ACC112 (cell line): ENCODE results near the gene DESI2.
A peak's percentile ranks its signal among the peaks of the same experiment; 100 is the strongest.
"Not testable (repeated sequence)": the region's sequence is repeated elsewhere in the genome, so short reads cannot be mapped to it uniquely, and the experiment has no call there.

ENCODE experiments used
- H2AFZ ChIP-seq: fragments of 200-600 bp; sonication (generic); one replicate; pipeline ENCODE4 v1.6.0; 2017; ENCODE audit warnings: antibody characterized with exemption, low read length; ENCODE audit not compliant: unreplicated experiment
- H3K27ac ChIP-seq: fragments of 200-600 bp; sonication (generic); 2 replicates; pipeline ENCODE4 v1.5.1; 2014; ENCODE audit warnings: low read depth, mild to moderate bottlenecking, antibody characterized with exemption, low read length, moderate library complexity
- H3K27me3 ChIP-seq: fragments of 200-600 bp; sonication (generic); 2 replicates; pipeline ENCODE4 v1.6.1; 2014; ENCODE audit warnings: mild to moderate bottlenecking, antibody characterized with exemption, low read length, moderate library complexity, mixed read lengths; ENCODE audit not compliant: insufficient read depth
- H3K36me3 ChIP-seq: fragments of 200-600 bp; sonication (generic); 2 replicates; pipeline ENCODE4 v1.6.1; 2016; ENCODE audit warnings: mild to moderate bottlenecking, antibody characterized with exemption, low read length, moderate library complexity, mixed read lengths; ENCODE audit not compliant: insufficient read depth
- H3K4me1 ChIP-seq: fragments of 200-600 bp; sonication (generic); one replicate; pipeline ENCODE4 v1.6.1; 2016; ENCODE audit warnings: low read length, mixed read lengths; ENCODE audit not compliant: insufficient read depth, unreplicated experiment, control insufficient read depth
- H3K4me3 ChIP-seq: fragments of 200-600 bp; sonication (generic); 2 replicates; pipeline ENCODE4 v1.5.1; 2014; ENCODE audit warnings: mild to moderate bottlenecking, low read depth, low read length
- H3K79me2 ChIP-seq: fragments of 200-600 bp; sonication (generic); one replicate; pipeline ENCODE4 v1.6.0; 2016; ENCODE audit warnings: low read length; ENCODE audit not compliant: control insufficient read depth, unreplicated experiment, insufficient read depth

DESI2 gene

DNA sequence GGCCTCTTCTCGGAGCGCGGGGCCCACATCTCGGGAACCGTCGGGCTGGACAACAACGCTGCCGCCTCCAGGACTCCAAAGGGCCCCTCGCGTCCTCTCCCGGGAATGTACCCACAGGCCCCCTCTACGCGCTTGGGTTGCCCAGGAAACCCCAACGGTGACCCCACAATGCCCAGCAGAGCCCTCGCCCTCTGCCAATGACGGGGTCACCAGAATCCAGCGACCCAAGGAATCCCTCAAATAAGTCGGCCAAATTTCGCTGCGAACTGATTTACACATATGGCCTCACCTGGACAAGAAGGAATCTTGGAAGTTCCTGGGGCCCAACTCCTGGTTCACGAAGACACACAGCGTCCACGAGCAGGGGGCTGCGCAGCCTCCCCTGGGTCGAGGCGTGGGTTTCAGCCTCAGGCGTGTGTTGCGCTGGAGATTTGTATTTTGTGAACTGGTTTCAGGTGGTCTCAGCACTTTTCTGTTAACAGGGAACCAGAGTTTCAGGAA is 78.1 kb downstream of the DESI2 start:
- H3K79me2 ChIP-seq, result no peaks in the 10 kb centered on the region
- H2AFZ ChIP-seq, result peak overlapping the region; percentile 93
- H3K4me1 ChIP-seq, result peaks cover 6% of the 10 kb centered on the region
- H3K36me3 ChIP-seq, result no peaks in the 10 kb centered on the region
- peak overlapping the region; percentile 86 for H3K4me3 ChIP-seq
- no peak overlapping the region for H3K27ac ChIP-seq
- no peaks in the 10 kb centered on the region for H3K27me3 ChIP-seq

GRCh38 chr1:244731651-244732050 is 78.7 kb downstream of the DESI2 start:
- Histone ChIP-seq H3K27ac (no peak overlapping the region), H2AFZ (no peak overlapping the region), H3K4me3 (no peak overlapping the region), H3K36me3 (no peaks in the 10 kb centered on the region), H3K4me1 (peaks cover 7% of the 10 kb centered on the region), H3K27me3 (no peaks in the 10 kb centered on the region), H3K79me2 (no peaks in the 10 kb centered on the region)

DNA sequence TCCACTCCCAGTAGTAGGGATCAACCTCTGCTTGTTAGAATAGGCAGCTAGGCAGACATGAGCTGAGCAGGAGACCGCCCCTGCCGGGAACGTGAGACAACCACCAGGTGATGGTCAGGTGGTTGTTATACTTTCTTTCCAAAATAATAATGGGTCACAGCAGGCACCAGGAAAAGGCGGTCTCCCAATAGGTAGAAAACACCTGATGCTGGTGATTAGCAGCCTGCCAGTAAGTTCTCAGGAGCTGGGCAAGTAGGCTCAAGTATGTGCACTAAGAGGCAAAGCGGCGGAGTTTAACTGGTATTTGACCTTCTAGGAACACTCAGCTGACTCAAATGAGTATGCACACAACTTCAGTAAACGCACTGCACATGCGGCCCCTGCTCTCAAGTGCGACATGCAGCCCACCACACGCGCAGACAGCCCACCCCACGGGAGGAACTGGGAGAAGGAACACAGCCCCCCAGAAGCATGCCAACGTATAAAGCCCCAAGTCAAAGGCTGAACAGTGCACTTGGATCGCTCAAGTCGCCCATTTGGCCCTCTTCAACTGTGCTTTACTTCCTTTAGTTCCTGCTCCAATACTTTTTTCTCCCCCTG is 80.0 kb downstream of the DESI2 start:
- Histone ChIP-seq H2AFZ (no peak overlapping the region), H3K79me2 (no peaks in the 10 kb centered on the region), H3K4me3 (no peak overlapping the region), H3K27me3 (no peaks in the 10 kb centered on the region), H3K4me1 (peaks cover 7% of the 10 kb centered on the region), H3K27ac (no peak overlapping the region), H3K36me3 (no peaks in the 10 kb centered on the region)

DNA sequence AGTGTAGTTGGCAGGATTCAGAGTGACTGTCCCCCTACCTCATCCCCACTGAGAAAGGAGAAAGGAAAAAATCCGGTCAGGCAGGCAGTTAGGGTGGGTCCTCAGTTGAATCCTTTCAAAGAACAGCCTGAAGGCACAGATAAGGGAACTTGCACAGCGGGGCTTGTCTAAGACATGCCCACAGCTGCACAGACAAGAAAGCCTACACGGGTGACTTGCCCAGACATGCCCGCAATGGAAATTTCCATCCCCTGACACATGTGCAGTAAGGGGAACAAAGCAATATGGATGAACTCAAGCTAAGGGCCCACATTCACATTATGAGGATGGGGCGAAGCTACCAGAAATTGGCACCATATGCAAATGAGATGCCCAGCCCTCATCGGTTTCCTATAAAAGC is 82.5 kb downstream of the DESI2 start:
- H3K79me2 ChIP-seq, result no peaks in the 10 kb centered on the region
- no peak overlapping the region; the same call in 1 of the 2 replicates for H3K27ac ChIP-seq
- H3K4me1 ChIP-seq, result peaks cover 3% of the 10 kb centered on the region
- no peaks in the 10 kb centered on the region for H3K27me3 ChIP-seq
- peak overlapping the region; percentile 50 for H2AFZ ChIP-seq
- H3K36me3 ChIP-seq, result no peaks in the 10 kb centered on the region
- H3K4me3 ChIP-seq, result no peak overlapping the region

GRCh38 chr1:244735876-244736561 is 83.1 kb downstream of the DESI2 start:
- no peaks in the 10 kb centered on the region for H3K79me2 ChIP-seq
- no peaks in the 10 kb centered on the region for H3K27me3 ChIP-seq
- peak overlapping the region; percentile 4 for H3K27ac ChIP-seq
- peaks cover 3% of the 10 kb centered on the region for H3K4me1 ChIP-seq
- no peak overlapping the region for H3K4me3 ChIP-seq
- H3K36me3 ChIP-seq, result no peaks in the 10 kb centered on the region
- H2AFZ ChIP-seq, result peak overlapping the region; percentile 50

DNA sequence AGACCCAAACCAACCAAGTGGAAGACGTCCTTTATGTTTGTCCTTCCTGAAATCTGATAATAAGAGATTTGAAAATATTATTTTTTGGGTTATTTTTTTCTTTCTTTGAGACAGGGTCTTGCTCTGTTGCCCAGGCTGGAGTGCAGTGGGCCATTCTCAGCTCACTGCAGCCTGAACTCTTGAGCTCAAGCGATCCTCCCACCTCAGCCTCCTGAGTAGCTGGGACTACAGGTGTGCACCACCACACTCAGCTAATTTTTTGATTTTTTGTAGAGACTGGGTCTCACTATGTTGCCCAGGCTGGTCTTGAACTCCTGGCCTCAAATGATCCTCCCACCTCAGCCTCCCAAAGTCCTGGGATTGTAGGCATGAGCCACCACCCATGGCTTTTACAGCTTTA is 86.2 kb downstream of the DESI2 start:
- not testable (repeated sequence) for H3K4me1 ChIP-seq, H3K27me3 ChIP-seq, H3K79me2 ChIP-seq, H3K36me3 ChIP-seq, H2AFZ ChIP-seq, H3K4me3 ChIP-seq, H3K27ac ChIP-seq

GRCh38 chr1:244740027-244740617 is 87.2 kb downstream of the DESI2 start:
- H3K36me3 ChIP-seq, H3K4me1 ChIP-seq, H3K27me3 ChIP-seq, H3K4me3 ChIP-seq, H3K27ac ChIP-seq, H2AFZ ChIP-seq, H3K79me2 ChIP-seq: not testable (repeated sequence)

DNA sequence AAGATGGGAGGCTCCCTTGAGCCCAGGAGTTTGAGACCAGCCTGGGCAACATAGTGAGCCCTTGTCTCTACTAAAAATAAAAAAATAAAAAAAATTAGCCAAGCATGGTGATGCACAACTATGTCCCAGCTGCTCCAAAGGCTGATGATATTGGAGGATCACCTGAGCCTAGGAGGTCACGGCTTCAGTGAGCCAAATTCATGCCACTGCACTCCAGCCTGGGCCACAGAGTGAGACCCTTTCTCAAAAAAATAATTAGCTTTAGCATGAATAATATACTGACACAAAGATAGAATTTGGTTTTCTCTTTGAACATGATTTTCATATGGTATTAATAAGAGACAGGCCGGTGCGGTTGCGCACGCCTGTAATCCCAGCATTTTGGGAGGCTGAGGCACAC is 88.8 kb downstream of the DESI2 start:
- H2AFZ ChIP-seq, result no peak overlapping the region
- H3K79me2 ChIP-seq, result no peaks in the 10 kb centered on the region
- H3K36me3 ChIP-seq, result no peaks in the 10 kb centered on the region
- no peaks in the 10 kb centered on the region for H3K4me1 ChIP-seq
- H3K4me3 ChIP-seq, result no peak overlapping the region
- no peaks in the 10 kb centered on the region for H3K27me3 ChIP-seq
- no peak overlapping the region for H3K27ac ChIP-seq

- H3K4me3 ChIP-seq, result no peak overlapping the region
- no peaks in the 10 kb centered on the region for H3K36me3 ChIP-seq
- no peak overlapping the region for H3K27ac ChIP-seq
- H3K79me2 ChIP-seq, result no peaks in the 10 kb centered on the region
- no peaks in the 10 kb centered on the region for H3K27me3 ChIP-seq
- H3K4me1 ChIP-seq, result no peaks in the 10 kb centered on the region
- no peak overlapping the region for H2AFZ ChIP-seq
Observed at GRCh38 chr1:244749230-244750016, 96.5 kb downstream of the DESI2 start.

GRCh38 chr1:244751271-244751895 is 98.5 kb downstream of the DESI2 start:
- Histone ChIP-seq H3K79me2 (no peaks in the 10 kb centered on the region), H3K4me1 (no peaks in the 10 kb centered on the region), H3K4me3 (no peak overlapping the region), H3K27ac (no peak overlapping the region), H3K27me3 (no peaks in the 10 kb centered on the region), H3K36me3 (no peaks in the 10 kb centered on the region), H2AFZ (no peak overlapping the region)
